ENCODE data around the gene TCF7L2.

GRCh38 chr10:112999102-112999501, 49.1 kb downstream of the TCF7L2 start:
- TF ChIP-seq CTCF (IDR thresholded peaks at IDR 0.05) (no peak), POLR2A (IDR thresholded peaks at IDR 0.05) (no peak)

Measured in adrenal gland (tissue), 5 donors.